H7 (cell line): ENCODE data around the gene KDM4C. TPM values are rescaled to one million over a fixed set of nuclear protein-coding genes. Genes with fewer than 3 reads are reported as not detected.

Source experiments
- DNase-seq: peaks from one replicate; pipeline ENCODE4 v3.0.0; 2012
- H3K27me3 ChIP-seq: 2 replicates; pipeline ENCODE4 v1.6.0; 2011; ENCODE audit warnings: mild to moderate bottlenecking, low read length; ENCODE audit not compliant: control insufficient read depth, insufficient read depth
- H3K36me3 ChIP-seq: replicated peaks from 2 replicates; pipeline ENCODE4 v1.5.1; 2011; ENCODE audit warnings: low read length; ENCODE audit not compliant: control insufficient read depth, insufficient read depth
- H3K4me3 ChIP-seq: 2 replicates; pipeline ENCODE4 v1.5.1; 2011; ENCODE audit warnings: low read depth, mild to moderate bottlenecking, control low read depth, low read length, moderate library complexity; ENCODE audit not compliant: insufficient read depth
- total RNA-seq: library from RNA; depleted of rRNA; stranded (reverse); fragments of >200 nt; shearing (Covaris generic); gene quantifications from 2 replicates; pipeline ENCODE4 v1.2.3, GENCODE V29; 2014

KDM4C gene
- total RNA-seq, 1 experiment from 2014 or later = 20.9 TPM

DNA sequence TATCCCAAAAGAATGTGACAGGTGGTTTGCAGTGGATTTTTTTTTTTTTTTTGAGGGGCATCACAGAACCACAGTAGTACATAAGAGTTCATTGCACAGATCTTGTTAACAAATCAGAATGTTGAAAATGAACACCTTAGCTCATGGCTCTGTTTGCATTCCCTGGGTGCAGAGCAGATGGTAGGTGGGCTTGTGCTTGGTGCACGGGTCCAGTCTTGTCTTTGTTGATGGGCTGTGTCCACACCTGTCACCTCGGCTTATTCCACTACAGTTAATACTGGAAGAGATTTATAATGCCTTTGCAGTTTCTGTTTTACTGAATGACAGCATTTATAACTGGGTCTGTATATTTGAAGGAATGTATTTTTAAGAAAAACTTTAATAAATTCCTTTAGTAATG, 146.6 kb downstream of the KDM4C start:
- no peak for DNase-seq
- H3K4me3 ChIP-seq = no peak overlapping the region
- no peaks in the 10 kb centered on the region for H3K27me3 ChIP-seq
- H3K36me3 ChIP-seq = no peaks in the 10 kb centered on the region

DNA sequence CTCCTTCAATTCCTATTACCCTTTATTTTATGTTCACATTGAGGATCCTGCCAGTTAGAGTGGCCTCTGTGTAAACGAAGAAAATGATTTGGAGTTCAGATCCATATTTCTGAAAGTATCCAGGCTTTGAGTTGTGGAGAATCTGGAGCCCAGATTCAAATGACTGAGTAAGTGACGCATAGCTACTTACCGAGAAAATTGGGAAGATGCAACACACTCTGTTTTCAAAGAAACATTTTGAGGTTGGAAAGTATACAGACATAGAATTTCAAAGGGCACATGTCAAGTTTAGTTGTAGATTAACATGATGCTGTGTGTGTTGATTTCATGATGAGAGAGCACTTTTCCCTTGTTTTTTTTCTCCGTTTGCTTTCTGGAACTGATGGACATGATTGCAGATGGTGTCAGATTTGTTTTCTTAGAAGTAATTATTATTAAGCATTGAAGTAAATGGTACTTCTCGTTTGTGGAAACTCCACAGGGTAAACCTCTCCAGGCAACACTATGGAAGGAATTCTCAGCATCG, 148.1 kb downstream of the KDM4C start:
- no peak overlapping the region for H3K4me3 ChIP-seq
- H3K27me3 ChIP-seq = no peaks in the 10 kb centered on the region
- no peak for DNase-seq
- H3K36me3 ChIP-seq = no peaks in the 10 kb centered on the region

DNA sequence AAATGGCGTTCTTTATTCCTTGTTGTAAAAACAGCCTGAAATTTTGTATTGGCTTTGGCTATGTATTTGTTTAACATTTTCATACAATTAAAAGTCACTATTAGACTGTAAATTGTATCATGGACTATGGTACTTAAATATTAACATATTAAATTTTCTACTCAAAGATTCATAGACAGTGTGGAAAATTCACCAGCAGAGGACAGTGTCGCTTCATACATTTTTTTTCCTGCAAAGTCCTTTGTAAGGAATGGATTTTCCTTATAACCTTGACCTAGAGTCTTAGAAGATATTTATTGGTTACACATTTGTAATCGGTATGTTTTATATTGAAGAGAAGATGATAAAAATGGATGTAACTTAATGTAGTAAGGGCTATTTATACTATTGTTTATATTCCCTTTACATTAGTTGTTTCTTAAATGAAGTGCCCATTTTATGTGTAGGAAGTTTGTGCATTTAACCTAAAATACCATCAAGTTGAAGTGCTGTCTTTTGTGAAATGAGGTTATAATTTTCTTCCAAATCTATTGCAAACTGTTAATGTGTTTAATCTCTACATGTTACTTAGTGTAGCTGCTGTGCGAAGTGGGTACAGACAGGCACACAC, 150.1 kb downstream of the KDM4C start:
- Histone ChIP-seq H3K36me3 (no peaks in the 10 kb centered on the region), H3K27me3 (no peaks in the 10 kb centered on the region), H3K4me3 (no peak overlapping the region)
- DNase-seq = no peak

DNA sequence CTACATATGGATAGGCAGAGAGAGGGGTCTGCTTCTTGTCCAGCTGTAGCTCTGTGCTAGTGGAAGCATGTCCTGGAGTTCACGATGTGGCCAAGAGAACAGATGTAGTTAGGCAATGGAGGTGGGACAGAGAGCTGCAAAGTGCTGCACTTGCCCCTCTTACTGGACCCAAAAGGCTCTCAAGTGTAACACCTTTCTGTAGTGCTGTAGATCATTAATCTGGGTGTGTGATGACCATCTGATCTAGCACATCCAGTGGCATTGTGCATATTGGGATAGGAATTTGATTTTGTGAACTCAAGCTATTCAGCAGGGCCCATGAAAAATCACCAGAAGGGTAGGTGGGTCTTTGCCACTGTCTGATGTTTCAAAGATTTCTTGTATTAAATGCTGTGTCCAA, 151.4 kb downstream of the KDM4C start:
- DNase-seq = no peak
- Histone ChIP-seq H3K4me3 (no peak overlapping the region), H3K27me3 (no peaks in the 10 kb centered on the region), H3K36me3 (no peaks in the 10 kb centered on the region)

DNA sequence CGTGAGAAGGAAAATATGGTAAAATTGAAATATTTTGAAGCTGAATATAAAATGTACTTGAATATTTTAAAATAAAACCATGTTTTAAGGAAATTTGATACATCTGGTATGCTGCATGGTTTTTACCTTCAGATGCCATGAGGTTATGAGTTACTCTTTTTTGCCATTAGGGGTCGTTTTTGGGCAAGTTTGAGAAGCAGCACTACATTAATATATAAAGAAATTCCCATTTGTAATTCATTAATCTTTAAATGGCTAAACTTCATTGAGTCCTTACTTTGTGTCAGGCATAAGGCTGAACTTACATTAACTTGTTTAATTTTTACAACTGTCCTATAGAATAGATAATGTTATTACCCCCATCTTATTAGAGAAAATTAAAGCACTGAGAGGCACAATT, 152.3 kb downstream of the KDM4C start:
- no peaks in the 10 kb centered on the region for H3K27me3 ChIP-seq
- no peak for DNase-seq
- H3K36me3 ChIP-seq = no peaks in the 10 kb centered on the region

DNA sequence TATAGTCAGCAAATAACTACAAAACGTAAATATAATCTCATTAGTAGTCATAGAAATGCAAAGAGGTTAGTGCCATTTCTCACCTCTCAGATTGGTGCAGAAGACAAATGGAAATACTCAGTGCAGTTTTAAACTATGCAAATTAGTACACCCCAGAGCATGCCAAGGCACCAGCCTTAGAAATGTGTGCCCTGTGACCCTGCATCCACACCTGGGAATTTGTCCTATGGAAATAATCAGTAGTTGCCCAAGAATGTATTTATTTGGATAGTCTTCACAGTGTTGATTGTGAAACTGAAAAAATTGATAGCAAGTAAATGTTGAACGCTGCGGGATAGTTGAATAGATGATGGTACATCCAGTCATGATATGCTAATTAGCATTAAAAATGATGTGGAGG, 152.7 kb downstream of the KDM4C start:
- Histone ChIP-seq H3K27me3 (no peaks in the 10 kb centered on the region), H3K36me3 (no peaks in the 10 kb centered on the region), H3K4me3 (no peak overlapping the region)
- DNase-seq = no peak

More for the DNA sequence above, 152.3 kb downstream of the KDM4C start:
- H3K4me3 ChIP-seq = no peak overlapping the region

DNA sequence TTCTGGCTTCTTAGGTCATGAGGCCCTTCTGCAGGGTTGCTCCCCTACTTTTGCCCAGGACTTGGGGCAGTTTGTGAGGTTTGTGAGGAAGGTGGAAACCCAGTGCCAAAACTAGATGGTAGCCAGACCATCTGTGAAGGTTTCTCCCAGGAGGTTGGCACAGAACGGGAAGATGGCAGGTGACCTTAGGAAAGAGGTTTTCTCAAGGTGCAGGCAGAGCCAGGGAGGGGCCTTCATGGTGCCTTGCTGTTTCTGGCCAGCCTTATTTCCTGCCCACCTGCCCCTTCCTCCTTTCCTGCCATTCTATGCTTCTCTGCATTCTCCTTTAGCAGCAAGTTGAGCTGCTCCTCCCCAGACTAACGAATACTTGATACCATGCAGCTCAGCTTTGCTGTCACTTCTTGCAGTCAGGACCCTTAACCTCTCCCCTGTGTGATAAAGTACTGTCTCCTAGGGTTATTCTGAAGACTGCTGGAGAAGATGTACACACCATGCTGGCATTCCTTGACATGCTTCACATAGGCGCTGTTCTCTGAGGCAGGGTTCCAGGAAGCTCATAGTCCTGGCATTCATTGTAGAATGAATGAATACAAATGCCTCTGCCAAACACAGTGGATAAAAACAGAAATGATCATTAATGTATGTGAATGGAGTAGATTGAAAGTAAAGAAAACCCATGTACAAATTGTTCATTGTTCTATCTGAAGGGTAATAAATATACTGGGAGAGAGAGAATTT, 154.3 kb downstream of the KDM4C start:
- H3K27me3 ChIP-seq = no peaks in the 10 kb centered on the region
- H3K36me3 ChIP-seq = no peaks in the 10 kb centered on the region
- no peak overlapping the region for H3K4me3 ChIP-seq
- no peak for DNase-seq

DNA sequence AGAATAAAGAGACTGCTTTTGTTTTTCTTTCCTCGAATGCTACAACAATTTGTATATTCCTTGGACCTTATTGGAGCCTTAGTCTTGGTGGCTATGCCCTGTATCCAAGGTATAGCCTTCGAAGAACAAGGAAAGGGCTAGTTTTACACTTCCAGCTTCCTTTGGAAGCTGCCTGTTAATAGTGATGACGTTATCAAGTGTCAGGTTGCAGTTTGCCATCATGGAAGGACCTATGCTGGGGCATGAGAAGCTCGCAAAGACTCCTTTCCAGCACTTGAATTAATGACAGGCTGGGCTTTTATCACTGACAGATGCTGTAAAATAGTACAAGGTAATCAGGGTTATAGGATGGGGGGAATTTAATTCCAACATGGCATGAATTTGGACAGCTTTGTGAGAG, 157.9 kb downstream of the KDM4C start:
- no peak for DNase-seq
- H3K4me3 ChIP-seq = no peak overlapping the region
- H3K36me3 ChIP-seq = no peaks in the 10 kb centered on the region
- H3K27me3 ChIP-seq = no peaks in the 10 kb centered on the region

DNA sequence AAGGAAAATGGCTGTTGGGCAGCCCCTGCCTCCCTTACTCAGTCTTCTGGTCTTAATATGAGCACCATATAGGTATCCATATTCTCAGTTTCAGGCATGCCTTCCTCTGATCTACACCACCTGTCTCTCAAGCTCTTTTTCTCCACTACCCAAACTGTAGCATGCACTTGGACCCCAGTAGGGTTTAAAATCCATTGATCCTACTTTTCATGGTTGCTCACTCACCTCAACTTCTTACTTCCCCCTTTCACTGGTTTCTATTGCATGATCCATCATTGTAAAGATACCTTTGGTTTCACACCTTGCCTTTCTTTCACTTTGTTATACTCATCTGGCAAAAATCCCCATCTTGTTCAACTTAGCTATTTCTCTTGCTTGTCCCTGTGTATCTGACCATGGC, 159.4 kb downstream of the KDM4C start:
- no peak for DNase-seq
- no peaks in the 10 kb centered on the region for H3K27me3 ChIP-seq
- no peaks in the 10 kb centered on the region for H3K36me3 ChIP-seq
- no peak overlapping the region for H3K4me3 ChIP-seq

DNA sequence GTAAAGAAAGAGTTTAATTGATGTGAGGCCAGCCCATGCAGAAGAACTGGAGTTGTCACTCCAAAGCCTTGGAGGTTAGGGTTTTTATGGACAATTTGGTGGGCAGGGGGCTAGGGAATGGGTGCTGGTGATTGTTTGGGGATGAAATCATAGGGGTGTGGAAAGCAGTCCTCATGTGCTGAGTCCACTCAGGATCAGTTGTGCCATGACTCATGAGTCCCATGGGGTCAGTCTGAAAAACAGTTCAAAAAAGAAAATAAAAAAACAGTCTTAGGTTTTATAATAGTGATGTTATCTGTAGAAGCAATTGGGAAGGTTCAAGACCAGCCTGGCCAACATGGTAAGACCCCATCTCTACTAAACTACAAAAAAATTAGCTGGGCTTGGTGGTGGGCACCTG, 162.3 kb downstream of the KDM4C start:
- DNase-seq = no peak
- Histone ChIP-seq H3K4me3 (no peak overlapping the region), H3K36me3 (no peaks in the 10 kb centered on the region), H3K27me3 (no peaks in the 10 kb centered on the region)

DNA sequence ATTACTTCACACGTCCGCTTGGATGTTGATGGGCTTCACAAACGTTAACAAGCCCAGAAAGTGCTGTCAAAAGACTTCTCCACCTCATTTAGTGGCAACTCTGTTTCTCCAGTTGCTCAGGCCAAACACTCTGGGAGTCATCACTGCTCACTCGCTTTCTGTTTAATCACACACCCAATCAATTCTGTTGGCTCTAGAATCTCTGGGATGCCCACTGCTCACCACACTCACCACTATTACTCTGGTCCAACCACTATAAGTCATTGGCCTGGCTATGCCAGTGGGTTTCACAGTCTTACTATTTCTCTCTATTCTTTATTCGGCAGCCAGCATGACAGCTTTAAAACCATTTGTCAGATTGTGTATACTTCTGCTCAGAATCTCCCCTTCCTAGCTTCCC, 163.5 kb downstream of the KDM4C start:
- no peaks in the 10 kb centered on the region for H3K36me3 ChIP-seq
- DNase-seq = no peak
- no peaks in the 10 kb centered on the region for H3K27me3 ChIP-seq
- H3K4me3 ChIP-seq = no peak overlapping the region

DNA sequence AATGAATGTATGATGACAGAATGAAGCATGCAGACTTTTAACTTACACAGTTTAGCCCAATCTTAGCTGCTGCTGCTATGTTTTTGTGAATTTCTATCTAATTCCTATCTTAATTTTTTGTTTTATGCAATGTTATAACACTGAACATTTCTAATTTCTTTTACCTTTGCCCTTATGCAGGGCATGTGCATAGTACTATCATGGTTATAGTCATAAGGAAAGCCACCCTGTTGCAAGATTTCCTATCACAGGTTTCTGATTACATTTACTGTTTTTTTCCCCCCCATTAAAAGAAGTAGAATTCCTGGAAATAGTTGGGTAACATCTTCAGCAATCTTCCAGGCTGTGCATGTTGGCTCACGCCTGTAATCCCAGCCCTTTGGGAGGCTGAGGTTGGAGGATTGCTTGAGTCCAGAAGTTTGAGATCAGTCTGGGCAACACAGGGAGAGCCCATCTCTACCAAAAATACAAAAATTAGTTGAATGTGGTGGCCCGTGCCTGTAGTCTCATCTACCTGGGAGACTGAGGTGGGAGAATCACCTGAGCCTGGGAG, 164.4 kb downstream of the KDM4C start:
- H3K36me3 ChIP-seq = no peaks in the 10 kb centered on the region
- no peaks in the 10 kb centered on the region for H3K27me3 ChIP-seq
- H3K4me3 ChIP-seq = no peak overlapping the region
- no peak for DNase-seq

DNA sequence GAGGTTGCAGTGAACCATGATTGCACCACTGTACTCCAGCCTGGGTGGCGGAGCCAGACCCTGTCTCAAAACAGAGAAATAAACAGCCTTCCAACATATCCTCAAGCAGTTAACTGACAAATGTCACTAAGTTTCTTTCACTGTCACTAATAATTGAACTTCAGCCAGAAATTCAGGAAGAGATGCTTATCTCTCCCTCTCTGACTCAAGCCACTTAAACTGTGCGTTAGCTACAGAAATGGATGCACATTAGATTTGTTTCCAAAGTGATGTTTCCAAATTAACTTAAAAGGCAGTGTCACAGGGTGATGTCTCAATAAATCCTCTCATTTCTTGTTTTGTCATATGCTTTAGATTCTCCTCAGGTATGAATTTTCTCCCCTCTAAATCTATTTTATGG, 164.9 kb downstream of the KDM4C start:
- no peaks in the 10 kb centered on the region for H3K36me3 ChIP-seq
- no peak overlapping the region for H3K4me3 ChIP-seq
- H3K27me3 ChIP-seq = no peaks in the 10 kb centered on the region
- DNase-seq = no peak

DNA sequence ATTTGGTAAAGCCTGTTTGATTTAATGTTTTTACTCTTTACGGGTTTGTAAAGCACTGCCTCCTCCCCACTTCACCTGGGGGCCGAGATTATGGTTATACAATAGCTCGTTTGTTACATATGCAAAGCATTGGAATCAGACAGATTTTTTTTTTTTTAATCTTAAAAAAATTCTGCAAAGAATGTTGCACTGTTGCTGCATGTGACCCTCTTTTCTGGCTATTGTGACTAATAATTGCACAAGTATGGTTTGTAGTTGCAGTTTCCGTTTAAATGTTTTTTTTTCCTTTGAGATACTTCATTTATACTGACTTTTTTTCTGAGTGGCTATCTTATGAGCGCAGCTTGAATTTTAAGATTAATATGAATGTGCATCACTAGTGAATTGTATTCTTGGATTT, 165.3 kb downstream of the KDM4C start:
- Histone ChIP-seq H3K4me3 (no peak overlapping the region), H3K27me3 (no peaks in the 10 kb centered on the region), H3K36me3 (no peaks in the 10 kb centered on the region)
- DNase-seq = no peak

DNA sequence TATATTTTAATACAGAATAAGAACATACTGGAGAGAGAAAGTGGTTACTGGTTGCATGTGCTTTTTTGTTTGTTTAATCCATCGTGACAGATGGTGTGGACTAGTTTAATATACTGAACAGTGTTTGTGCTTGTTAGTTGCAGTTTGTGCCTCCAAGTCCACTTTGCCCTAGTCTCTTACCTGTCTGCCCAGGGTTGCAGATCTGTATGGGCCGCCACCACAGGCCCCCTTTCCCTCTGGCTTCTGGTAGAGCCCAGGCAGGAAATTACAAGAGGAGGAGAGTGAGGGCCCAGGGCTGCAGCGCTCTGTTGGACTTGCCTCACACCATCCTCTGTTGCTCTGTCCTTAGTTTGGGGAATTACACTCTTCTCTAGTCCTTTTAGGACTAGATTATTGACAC, 166.4 kb downstream of the KDM4C start:
- Histone ChIP-seq H3K36me3 (no peaks in the 10 kb centered on the region), H3K4me3 (no peak overlapping the region), H3K27me3 (no peaks in the 10 kb centered on the region)
- DNase-seq = no peak
